GM12874 (cell line): ENCODE measurements around the gene HSD11B1.

Experiments used
- CTCF ChIP-seq: IDR thresholded peaks from 2 replicates; pipeline ENCODE4 v1.5.1; 2011; ENCODE audit warnings: low read depth, mild to moderate bottlenecking, control low read depth, low read length, moderate library complexity; ENCODE audit not compliant: insufficient read depth

HSD11B1 gene

GRCh38 chr1:209728466-209728865 is 23.8 kb downstream of the HSD11B1 start:
- no peak for TF ChIP-seq CTCF

- TF ChIP-seq CTCF: no peak
Measured at GRCh38 chr1:209729436-209729835, 24.8 kb downstream of the HSD11B1 start.

- TF ChIP-seq CTCF: no peak
Measured at GRCh38 chr1:209732725-209733124, 28.1 kb downstream of the HSD11B1 start.

- no peak for TF ChIP-seq CTCF
Measured at GRCh38 chr1:209733409-209734192, 29.0 kb downstream of the HSD11B1 start.

GRCh38 chr1:209736490-209737117 is 32.0 kb downstream of the HSD11B1 start:
- TF ChIP-seq CTCF: no peak

- TF ChIP-seq CTCF: no peak
Measured at GRCh38 chr1:209737118-209737505, 32.5 kb downstream of the HSD11B1 start.

- no peak for TF ChIP-seq CTCF
Measured at GRCh38 chr1:209738270-209738669, 33.6 kb downstream of the HSD11B1 start.
